Caco-2 (cell line): ENCODE data around the gene DOK6. TPM values are rescaled to one million over a fixed set of nuclear protein-coding genes. Genes with fewer than 3 reads are reported as not detected.

ENCODE experiments used
- BruUV-seq: library from RNA; stranded (reverse); fragments of 400-500 nt; replicated peaks from 2 replicates; lab custom pipeline; 2021; lab: Mats Ljungman, UMichigan
- CTCF ChIA-PET: fragments of 300-600 bp; sonication (Branson Sonifier 250); formaldehyde crosslinking; loops from one replicate; lab custom pipeline; 2022; ENCODE audit warnings: antibody characterized with exemption; lab: Charles Lee
- POLR2A ChIA-PET: fragments of 300-600 bp; sonication (Branson Sonifier 250); formaldehyde crosslinking; loops from one replicate; lab custom pipeline; 2022; ENCODE audit warnings: antibody characterized with exemption; lab: Charles Lee
- DNase-seq, 2 experiments: peaks; one replicate each; pipeline versions ENCODE4 v3.0.0 to v3.0.0-alpha.2; 2020 to 2022
- H3K27me3 ChIP-seq: replicated peaks from 2 replicates; pipeline ENCODE4 v1.6.0; 2011; ENCODE audit warnings: low read length; ENCODE audit not compliant: control insufficient read depth, insufficient read depth
- H3K36me3 ChIP-seq: 2 replicates; pipeline ENCODE4 v1.5.1; 2011; ENCODE audit warnings: low read length; ENCODE audit not compliant: control insufficient read depth, insufficient read depth
- H3K4me1 ChIP-seq: fragments of 250-450 bp; sonication (Bioruptor Pico); 2 replicates; pipeline ENCODE4 v1.5.1; 2020; ENCODE audit warnings: mild to moderate bottlenecking
- H3K4me3 ChIP-seq: 2 replicates; pipeline ENCODE4 v1.5.1; 2011; ENCODE audit warnings: low read depth, mild to moderate bottlenecking, control low read depth, low read length
- H3K9me3 ChIP-seq: fragments of 250-450 bp; sonication (Bioruptor Pico); 2 replicates; pipeline ENCODE4 v1.5.1; 2020; ENCODE audit warnings: mild to moderate bottlenecking, moderate library complexity
- H3K27ac Mint-ChIP-seq: one replicate; pipeline ENCODE4 v1.8.0; 2022; ENCODE audit warnings: mixed read lengths; ENCODE audit not compliant: unreplicated experiment
- H3K27me3 Mint-ChIP-seq: one replicate; pipeline ENCODE4 v1.8.0; 2022; ENCODE audit warnings: mixed read lengths; ENCODE audit not compliant: insufficient read depth, unreplicated experiment
- H3K36me3 Mint-ChIP-seq: one replicate; pipeline ENCODE4 v1.8.0; 2022; ENCODE audit warnings: mild to moderate bottlenecking, mixed read lengths; ENCODE audit not compliant: insufficient read depth, unreplicated experiment
- H3K4me1 Mint-ChIP-seq: one replicate; pipeline ENCODE4 v1.8.0; 2022; ENCODE audit warnings: low read depth, mixed read lengths; ENCODE audit not compliant: unreplicated experiment
- H3K4me3 Mint-ChIP-seq: one replicate; pipeline ENCODE4 v1.8.0; 2022; ENCODE audit warnings: mild to moderate bottlenecking, moderate library complexity, mixed read lengths; ENCODE audit not compliant: unreplicated experiment
- H3K9me3 Mint-ChIP-seq: one replicate; pipeline ENCODE4 v1.8.0; 2022; ENCODE audit warnings: mixed read lengths; ENCODE audit not compliant: unreplicated experiment
- CTCF ChIP-seq, 2 experiments: fragments of 200-600 bp in 1 of 2; IDR thresholded peaks; 1 replicate in 1 of 2; 2 replicates in 1 of 2; pipeline versions ENCODE4 v1.5.1 to v1.8.0; 2011 to 2022; ENCODE audit warnings: antibody characterized with exemption in 1 of 2, control low read depth in 1 of 2, inconsistent platforms in 1 of 2, low read depth in 1 of 2, low read length in 1 of 2, mild to moderate bottlenecking in 1 of 2, moderate library complexity in 1 of 2; ENCODE audit not compliant: insufficient read depth in 1 of 2, severe bottlenecking in 1 of 2, unreplicated experiment in 1 of 2
- intact Hi-C: fragments of 100-400 bp; cut with micrococcal nuclease; formaldehyde crosslinking; loops from one replicate; pipeline ENCODE4 v1.10.0; 2022; ENCODE audit not compliant: unreplicated experiment
- total RNA-seq: library from RNA; stranded (reverse); gene quantifications from 2 replicates; pipeline ENCODE4 v1.2.3, GENCODE V29; 2022

Gene DOK6
- total RNA-seq, 1 experiment from 2014 or later: not detected

GRCh38 chr18:69484699-69485396 lies 84.2 kb downstream of the DOK6 start:
- no peak overlapping the region for H3K4me3 Mint-ChIP-seq
- Histone ChIP-seq H3K36me3 (no peaks in the 10 kb centered on the region), H3K4me3 (no peak overlapping the region), H3K27me3 (no peaks in the 10 kb centered on the region), H3K9me3 (no peaks in the 10 kb centered on the region), H3K4me1 (no peaks in the 10 kb centered on the region)
- no peaks in the 10 kb centered on the region for H3K4me1 Mint-ChIP-seq
- H3K27me3 Mint-ChIP-seq: no peaks in the 10 kb centered on the region
- intact Hi-C loops: loop anchor here (10.0 kb wide), 1 partner anchor 560 kb away; no protein-coding TSS in a partner anchor
- TF ChIP-seq CTCF (IDR thresholded peaks at IDR 0.05; ENCODE audit: insufficient read depth in 1 of 2, low read depth in 1 of 2, low read length in 1 of 2, severe bottlenecking in 1 of 2, unreplicated experiment in 1 of 2): no peak
- H3K9me3 Mint-ChIP-seq: no peaks in the 10 kb centered on the region
- no peak overlapping the region for H3K27ac Mint-ChIP-seq
- no TSS peak for BruUV-seq
- CTCF ChIA-PET: interaction anchor here (0.6 kb wide), 1 partner anchor 15 kb away, joined by 3 read pairs; no protein-coding TSS in a partner anchor
- POLR2A ChIA-PET: no interaction called here
- DNase-seq: peak in 1 of 2 experiments; percentile 0
- H3K36me3 Mint-ChIP-seq: no peaks in the 10 kb centered on the region

- H3K36me3 ChIP-seq: no peaks in the 10 kb centered on the region
- H3K4me3 ChIP-seq: no peak overlapping the region
- ChIA-PET POLR2A (no interaction called here), CTCF (no interaction called here)
- TF ChIP-seq CTCF (IDR thresholded peaks at IDR 0.05; ENCODE audit: insufficient read depth in 1 of 2, low read depth in 1 of 2, low read length in 1 of 2, severe bottlenecking in 1 of 2, unreplicated experiment in 1 of 2): no peak
- Mint-ChIP-seq H3K36me3 (no peaks in the 10 kb centered on the region), H3K27me3 (no peaks in the 10 kb centered on the region), H3K9me3 (no peaks in the 10 kb centered on the region), H3K27ac (no peak overlapping the region), H3K4me1 (no peaks in the 10 kb centered on the region), H3K4me3 (no peak overlapping the region)
- no peaks in the 10 kb centered on the region for H3K9me3 ChIP-seq
- BruUV-seq: no TSS peak
- intact Hi-C loops: loop anchor here (10.0 kb wide), 1 partner anchor 563 kb away; no protein-coding TSS in a partner anchor
- H3K4me1 ChIP-seq: no peaks in the 10 kb centered on the region
- no peaks in the 10 kb centered on the region for H3K27me3 ChIP-seq
- DNase-seq: no peak
Observed at GRCh38 chr18:69487488-69488394, 87.1 kb downstream of the DOK6 start.

- intact Hi-C loops: no loop called here
- ChIA-PET POLR2A (no interaction called here), CTCF (no interaction called here)
- H3K4me3 Mint-ChIP-seq: no peak overlapping the region
- no peaks in the 10 kb centered on the region for H3K36me3 Mint-ChIP-seq
- no peaks in the 10 kb centered on the region for H3K27me3 Mint-ChIP-seq
- BruUV-seq: no TSS peak
- H3K27ac Mint-ChIP-seq: no peak overlapping the region
- no peaks in the 10 kb centered on the region for H3K36me3 ChIP-seq
- TF ChIP-seq CTCF (IDR thresholded peaks at IDR 0.05; ENCODE audit: insufficient read depth in 1 of 2, low read depth in 1 of 2, low read length in 1 of 2, severe bottlenecking in 1 of 2, unreplicated experiment in 1 of 2): no peak
- H3K9me3 Mint-ChIP-seq: no peaks in the 10 kb centered on the region
- no peak for DNase-seq
- no peaks in the 10 kb centered on the region for H3K4me1 Mint-ChIP-seq
- no peaks in the 10 kb centered on the region for H3K27me3 ChIP-seq
- H3K4me1 ChIP-seq: no peaks in the 10 kb centered on the region
- no peak overlapping the region for H3K4me3 ChIP-seq
- no peaks in the 10 kb centered on the region for H3K9me3 ChIP-seq
Observed at GRCh38 chr18:69490072-69490471, 89.4 kb downstream of the DOK6 start.
